Endothelial cell (in vitro differentiated cells): ENCODE results near the gene ZC3H7A. TPM values are rescaled to one million over a fixed set of nuclear protein-coding genes. Genes with fewer than 3 reads are reported as not detected.

Source experiments
- DNase-seq: peaks from one replicate; pipeline ENCODE4 v3.0.0; 2021; ENCODE audit warnings: low spot score
- H3K27ac Mint-ChIP-seq: one replicate; pipeline ENCODE4 v1.8.0; 2021; ENCODE audit warnings: mixed read lengths, inconsistent platforms; ENCODE audit not compliant: unreplicated experiment
- H3K27me3 Mint-ChIP-seq: one replicate; pipeline ENCODE4 v1.8.0; 2021; ENCODE audit warnings: mild to moderate bottlenecking, moderate library complexity, mixed read lengths, inconsistent platforms; ENCODE audit not compliant: unreplicated experiment
- H3K36me3 Mint-ChIP-seq: one replicate; pipeline ENCODE4 v1.8.0; 2021; ENCODE audit warnings: mild to moderate bottlenecking, low read depth, mixed read lengths, inconsistent platforms; ENCODE audit not compliant: unreplicated experiment
- H3K4me1 Mint-ChIP-seq: one replicate; pipeline ENCODE4 v1.8.0; 2021; ENCODE audit warnings: mild to moderate bottlenecking, mixed read lengths, inconsistent platforms; ENCODE audit not compliant: unreplicated experiment
- H3K4me3 Mint-ChIP-seq: one replicate; pipeline ENCODE4 v1.8.0; 2021; ENCODE audit warnings: mild to moderate bottlenecking, mixed read lengths, inconsistent platforms; ENCODE audit not compliant: unreplicated experiment
- H3K9me3 Mint-ChIP-seq: one replicate; pipeline ENCODE4 v1.8.0; 2021; ENCODE audit warnings: mixed read lengths, inconsistent platforms; ENCODE audit not compliant: unreplicated experiment
- total RNA-seq: library from RNA; stranded (reverse); fragmentation: NEBNext Ultra II Directional; extraction: Animal tissue kit (Norgen Biotek cat#: 25700); gene quantifications from one replicate; pipeline ENCODE4 v1.2.1, GENCODE V29; 2021; ENCODE audit not compliant: unreplicated experiment
- TF ChIP-seq, protein P1 (sequence below): fragments of 200-600 bp; sonication (generic); IDR thresholded peaks from one replicate; pipeline ENCODE4 v1.5.0; 2021; ENCODE audit warnings: antibody characterized with exemption; ENCODE audit not compliant: unreplicated experiment

Gene ZC3H7A
- total RNA-seq, 1 donor from 2014 or later = 84.7 TPM

DNA sequence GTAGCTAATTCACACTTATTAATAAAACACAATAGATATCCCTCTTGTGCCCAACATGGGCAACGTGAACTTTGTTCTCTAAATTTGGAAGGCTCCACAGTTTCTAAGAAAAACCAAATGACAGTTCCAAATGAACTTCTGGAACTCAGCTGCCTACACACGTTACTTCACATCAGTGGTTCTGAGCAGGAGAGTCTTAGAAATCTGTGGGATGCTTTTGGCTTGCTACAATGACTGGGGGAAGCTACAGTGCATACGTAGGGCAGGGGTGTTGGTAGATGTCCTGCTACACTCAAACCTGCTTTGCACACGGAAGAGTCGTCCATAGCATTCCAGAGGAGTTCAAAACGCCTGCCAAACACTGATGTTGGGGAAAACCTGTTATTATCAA is 62.4 kb downstream of the ZC3H7A start:
- Mint-ChIP-seq H3K9me3 (no peaks in the 10 kb centered on the region), H3K27ac (no peak overlapping the region), H3K4me1 (peaks cover 14% of the 10 kb centered on the region), H3K4me3 (peak overlapping the region; percentile 34), H3K36me3 (peaks cover 16% of the 10 kb centered on the region), H3K27me3 (no peaks in the 10 kb centered on the region)
- TF ChIP-seq, protein P1, sequence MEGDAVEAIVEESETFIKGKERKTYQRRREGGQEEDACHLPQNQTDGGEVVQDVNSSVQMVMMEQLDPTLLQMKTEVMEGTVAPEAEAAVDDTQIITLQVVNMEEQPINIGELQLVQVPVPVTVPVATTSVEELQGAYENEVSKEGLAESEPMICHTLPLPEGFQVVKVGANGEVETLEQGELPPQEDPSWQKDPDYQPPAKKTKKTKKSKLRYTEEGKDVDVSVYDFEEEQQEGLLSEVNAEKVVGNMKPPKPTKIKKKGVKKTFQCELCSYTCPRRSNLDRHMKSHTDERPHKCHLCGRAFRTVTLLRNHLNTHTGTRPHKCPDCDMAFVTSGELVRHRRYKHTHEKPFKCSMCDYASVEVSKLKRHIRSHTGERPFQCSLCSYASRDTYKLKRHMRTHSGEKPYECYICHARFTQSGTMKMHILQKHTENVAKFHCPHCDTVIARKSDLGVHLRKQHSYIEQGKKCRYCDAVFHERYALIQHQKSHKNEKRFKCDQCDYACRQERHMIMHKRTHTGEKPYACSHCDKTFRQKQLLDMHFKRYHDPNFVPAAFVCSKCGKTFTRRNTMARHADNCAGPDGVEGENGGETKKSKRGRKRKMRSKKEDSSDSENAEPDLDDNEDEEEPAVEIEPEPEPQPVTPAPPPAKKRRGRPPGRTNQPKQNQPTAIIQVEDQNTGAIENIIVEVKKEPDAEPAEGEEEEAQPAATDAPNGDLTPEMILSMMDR = no peak
- no peak for DNase-seq

DNA sequence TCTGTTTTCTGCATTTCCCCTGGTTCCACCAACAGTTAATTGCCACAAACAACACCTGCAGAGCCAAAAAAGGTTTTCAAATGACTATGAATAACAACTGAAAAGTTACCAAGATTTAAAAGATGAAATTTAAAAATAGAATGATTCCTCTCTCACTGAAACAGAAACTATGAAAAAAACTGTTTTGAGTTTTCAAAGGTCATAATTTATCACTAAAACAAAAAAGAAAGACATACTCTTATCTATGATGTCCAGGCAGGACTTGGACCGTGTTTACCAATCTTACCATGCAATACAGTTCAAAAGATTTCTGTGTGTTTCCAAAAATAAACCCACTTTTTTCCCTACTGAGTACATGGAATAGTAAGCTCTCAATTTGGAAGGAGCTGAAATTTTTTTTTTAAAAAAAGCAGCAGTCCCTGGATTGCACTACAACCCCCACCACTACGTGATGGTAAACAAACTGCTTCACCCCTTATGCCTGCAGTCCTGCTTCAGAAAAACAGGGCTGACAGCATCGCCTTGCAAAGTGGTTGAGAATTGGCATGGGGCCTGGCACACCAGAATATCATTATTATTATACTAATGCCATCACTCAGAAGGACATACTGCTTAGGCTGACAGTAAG is 62.9 kb downstream of the ZC3H7A start:
- DNase-seq = no peak
- TF ChIP-seq, protein P1 = no peak
- Mint-ChIP-seq H3K27me3 (no peaks in the 10 kb centered on the region), H3K27ac (no peak overlapping the region), H3K9me3 (no peaks in the 10 kb centered on the region), H3K36me3 (peaks cover 16% of the 10 kb centered on the region), H3K4me1 (peaks cover 9% of the 10 kb centered on the region), H3K4me3 (no peak overlapping the region)

DNA sequence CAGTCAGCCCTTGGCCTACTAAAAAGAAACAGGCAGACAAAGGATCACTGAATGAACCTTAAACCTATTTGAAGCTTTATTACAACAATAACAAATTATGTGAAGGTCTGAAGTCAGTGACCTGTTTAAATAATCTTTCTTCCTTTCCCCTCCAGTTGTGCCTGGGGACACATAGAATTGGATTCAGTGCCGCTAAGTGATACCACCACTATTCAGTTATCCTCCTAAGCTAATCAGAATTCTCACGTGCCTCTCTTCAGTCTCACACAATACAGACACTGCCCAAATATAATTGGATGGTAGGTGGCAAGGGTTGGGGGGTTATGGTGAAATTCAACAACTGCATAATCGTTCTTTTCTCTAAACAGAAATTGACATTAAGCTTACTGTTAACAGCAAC is 65.8 kb downstream of the ZC3H7A start:
- H3K4me3 Mint-ChIP-seq = no peak overlapping the region
- TF ChIP-seq, protein P1 = no peak
- peaks cover 11% of the 10 kb centered on the region for H3K36me3 Mint-ChIP-seq
- H3K27ac Mint-ChIP-seq = no peak overlapping the region
- H3K27me3 Mint-ChIP-seq = no peaks in the 10 kb centered on the region
- H3K4me1 Mint-ChIP-seq = no peaks in the 10 kb centered on the region
- H3K9me3 Mint-ChIP-seq = no peaks in the 10 kb centered on the region
- no peak for DNase-seq

DNA sequence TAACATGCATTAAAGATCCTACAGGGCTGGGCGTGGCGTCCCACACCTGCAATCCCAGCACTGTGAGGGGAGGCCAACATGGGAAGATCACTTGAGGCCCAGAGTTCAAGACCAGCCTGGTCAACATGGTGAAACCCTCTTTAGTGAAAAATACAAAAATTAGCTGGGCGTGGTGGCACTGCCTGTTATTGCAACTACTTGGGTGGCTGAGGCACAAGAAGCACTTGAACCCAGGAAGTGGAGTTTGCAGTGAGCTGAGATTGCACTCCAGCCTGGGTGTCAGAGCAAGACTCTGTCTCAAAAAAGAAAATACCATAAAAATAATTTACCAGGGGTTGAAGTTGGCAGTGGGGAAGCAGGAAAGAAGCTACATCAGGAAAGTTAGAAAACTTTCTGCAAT is 67.3 kb downstream of the ZC3H7A start:
- Mint-ChIP-seq H3K27me3 (no peaks in the 10 kb centered on the region), H3K36me3 (peaks cover 11% of the 10 kb centered on the region), H3K9me3 (no peaks in the 10 kb centered on the region), H3K27ac (no peak overlapping the region), H3K4me1 (no peaks in the 10 kb centered on the region), H3K4me3 (no peak overlapping the region)
- no peak for DNase-seq
- TF ChIP-seq, protein P1 = no peak

DNA sequence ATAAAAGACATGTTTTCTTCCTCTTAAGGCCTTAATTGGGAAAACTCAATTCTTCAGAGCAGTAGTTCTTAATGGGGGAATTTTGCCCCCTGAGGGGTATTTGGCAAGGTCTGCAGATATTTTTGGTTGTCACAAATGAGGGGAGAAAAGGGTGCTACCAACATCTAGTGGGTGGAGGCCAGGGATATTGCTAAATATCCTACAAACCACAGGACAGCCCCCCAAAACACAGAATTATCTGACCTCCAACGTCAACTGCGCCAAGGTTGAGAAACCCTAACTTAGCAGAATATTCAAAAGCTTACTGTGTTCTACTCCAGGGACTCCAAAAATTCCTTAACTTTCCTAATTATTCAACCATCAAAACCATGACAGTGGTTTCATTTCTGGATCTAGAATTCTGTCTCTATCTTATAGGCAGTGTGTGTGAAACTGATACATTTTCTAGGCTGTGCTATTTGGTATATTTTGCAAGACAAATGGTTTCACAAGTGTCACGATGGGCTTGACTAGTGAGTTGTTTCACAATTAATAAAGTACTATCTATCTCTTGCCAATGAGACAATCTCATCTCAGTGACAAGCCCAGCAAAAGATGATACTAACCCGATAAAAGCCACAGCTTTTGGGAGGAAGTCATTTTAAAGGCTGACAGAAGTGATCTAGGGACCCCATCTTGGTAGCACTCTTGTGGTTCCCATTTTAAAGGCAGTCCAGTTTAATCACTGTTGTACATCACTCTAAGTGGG is 69.1 kb downstream of the ZC3H7A start:
- no peaks in the 10 kb centered on the region for H3K4me1 Mint-ChIP-seq
- H3K27ac Mint-ChIP-seq = no peak overlapping the region
- no peak overlapping the region for H3K4me3 Mint-ChIP-seq
- TF ChIP-seq, protein P1 = no peak
- no peak for DNase-seq
- peaks cover 12% of the 10 kb centered on the region for H3K36me3 Mint-ChIP-seq
- H3K27me3 Mint-ChIP-seq = no peaks in the 10 kb centered on the region
- no peaks in the 10 kb centered on the region for H3K9me3 Mint-ChIP-seq
